Raji (cell line): ENCODE measurements around the gene PHACTR3.

Source experiments
- POLR2A ChIP-seq: IDR thresholded peaks from 2 replicates; pipeline ENCODE4 v1.6.1; 2011; ENCODE audit warnings: low read depth, low read length, control low read depth; ENCODE audit not compliant: insufficient read depth

The PHACTR3 gene

DNA sequence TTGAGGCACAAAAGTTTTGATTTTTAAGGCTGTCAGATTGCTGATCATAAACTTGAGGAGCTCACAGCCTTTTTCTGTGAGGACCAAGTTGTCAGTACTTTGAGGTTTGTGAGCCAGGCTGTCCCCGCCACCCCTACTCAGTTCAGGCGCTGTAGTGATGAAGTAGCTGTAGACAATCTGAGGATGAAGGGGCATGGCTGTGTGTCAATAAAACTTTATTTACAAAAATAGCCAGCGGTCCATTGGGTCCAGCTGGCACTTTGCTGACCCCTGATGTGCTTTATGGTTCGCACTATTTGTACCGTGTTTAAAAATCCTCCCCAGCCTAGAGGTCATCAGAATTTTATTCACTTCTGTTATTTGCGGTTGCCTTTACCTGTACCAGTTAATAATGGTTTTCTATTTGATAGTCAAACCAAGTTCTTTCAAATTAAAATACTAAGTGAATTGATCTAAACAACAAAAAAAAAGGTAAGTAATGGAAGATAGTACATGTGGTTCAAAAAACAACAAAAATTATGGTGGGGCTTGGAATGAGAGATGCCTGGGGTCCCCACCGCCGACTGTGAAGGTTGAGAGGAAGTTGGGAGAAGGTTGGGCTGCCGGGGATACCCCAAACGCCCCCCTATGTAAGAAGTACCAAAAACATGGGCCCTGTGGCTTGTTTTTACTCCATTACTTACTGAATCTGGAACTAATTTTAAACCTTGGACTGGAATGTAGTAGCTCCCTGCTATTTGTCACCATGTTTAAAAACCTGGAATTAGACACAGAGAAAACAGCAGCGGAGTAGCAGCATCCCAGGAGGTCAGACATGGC lies 205.5 kb downstream of the PHACTR3 start:
- no peak for TF ChIP-seq POLR2A

DNA sequence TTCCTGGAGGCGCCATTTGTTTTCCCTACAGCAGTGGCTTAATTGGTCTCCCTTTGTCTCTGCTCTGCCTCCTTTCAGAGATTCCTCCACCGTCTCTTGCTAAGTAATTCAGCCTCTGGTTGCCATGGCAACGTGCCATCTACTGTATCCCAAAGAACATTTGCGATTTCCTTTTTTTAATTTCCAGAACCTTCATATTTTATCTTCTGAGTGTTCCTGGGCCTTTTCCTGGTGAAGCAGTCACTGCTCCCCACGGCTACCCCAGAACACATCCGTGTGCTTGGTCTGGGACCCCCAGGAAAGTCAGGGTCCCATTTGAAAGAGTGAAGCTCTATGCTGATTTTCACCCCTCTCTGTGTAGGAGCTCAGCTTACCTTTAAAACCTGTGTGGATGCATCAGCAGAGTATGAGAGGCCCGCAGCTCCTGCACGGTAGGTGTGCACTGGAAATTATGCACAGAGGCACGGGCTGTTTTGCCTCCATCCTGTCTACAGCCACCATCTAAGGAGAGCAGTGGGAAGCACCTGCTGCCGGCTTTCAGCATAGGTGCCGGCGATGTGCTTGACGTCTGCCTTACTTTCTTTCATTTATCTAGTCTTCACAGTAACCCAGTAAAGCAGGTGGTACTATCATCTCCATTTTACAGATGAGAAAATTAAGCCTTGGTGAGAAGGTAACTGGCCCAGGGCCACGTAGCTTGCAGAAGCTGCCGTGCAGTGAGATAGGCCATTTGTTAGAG lies 206.3 kb downstream of the PHACTR3 start:
- no peak for TF ChIP-seq POLR2A

DNA sequence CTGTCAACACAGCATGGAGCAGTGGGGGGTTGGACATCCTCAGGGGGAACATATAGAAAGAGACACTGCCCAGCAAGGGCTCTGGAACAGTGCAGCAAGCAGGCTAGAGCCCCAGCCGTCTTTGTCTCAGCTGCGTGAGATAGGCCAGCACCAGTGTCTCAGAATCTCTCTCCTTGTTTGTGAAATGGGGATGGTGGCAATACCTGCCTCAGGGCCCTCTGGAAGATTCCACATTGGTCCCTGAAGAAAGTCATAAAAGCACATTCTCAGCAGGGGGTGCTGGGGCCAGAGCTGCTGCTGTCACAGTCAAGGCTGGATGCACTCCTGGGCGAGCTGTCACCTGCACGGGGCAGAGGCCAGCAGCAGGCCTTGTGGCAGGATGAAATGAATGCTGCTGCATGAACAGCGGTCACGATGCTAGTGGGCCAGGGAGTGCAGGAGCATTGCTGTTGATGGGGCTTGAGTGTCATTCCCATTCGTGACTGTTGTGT lies 207.4 kb downstream of the PHACTR3 start:
- TF ChIP-seq POLR2A: no peak

DNA sequence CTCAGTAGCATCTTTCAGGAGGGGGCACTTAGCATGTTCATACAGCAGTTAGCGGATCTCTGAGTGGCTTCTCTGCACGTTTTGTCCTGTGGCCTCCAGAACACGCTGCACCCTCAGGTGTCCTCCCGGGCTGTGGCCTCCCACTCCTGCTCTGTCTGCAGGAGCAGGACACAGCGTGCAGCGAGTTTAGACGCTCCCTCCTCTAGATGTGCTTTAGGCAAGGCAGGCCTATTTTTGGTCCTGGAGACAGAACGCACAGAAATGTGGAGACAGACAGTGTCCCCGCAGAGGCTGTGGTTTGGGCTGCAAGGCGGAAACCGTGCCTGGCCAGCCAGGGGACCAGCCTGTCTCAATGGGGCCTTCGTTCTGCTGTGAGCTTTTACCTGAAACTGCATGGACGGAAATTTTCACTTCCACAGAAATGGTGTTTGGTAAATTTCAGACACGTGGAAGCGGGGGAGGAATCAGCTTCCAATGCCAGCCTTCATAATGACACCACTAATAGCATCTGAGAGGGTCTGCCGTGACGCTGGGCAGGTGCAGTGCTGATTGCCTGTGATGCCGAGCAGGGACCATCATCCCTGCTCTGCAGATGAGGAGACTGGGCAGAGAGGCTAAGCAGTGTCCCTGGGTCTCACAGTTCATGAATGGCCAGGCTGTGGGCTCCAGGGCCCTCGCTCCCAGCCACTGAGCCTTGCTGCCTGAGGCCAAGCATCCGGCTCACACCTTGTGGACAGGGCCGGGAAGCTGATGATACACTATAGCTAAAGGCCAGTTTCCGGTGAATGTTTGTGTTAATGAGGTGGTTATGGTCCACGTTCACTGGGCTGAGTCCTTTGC lies 208.2 kb downstream of the PHACTR3 start:
- no peak for TF ChIP-seq POLR2A

DNA sequence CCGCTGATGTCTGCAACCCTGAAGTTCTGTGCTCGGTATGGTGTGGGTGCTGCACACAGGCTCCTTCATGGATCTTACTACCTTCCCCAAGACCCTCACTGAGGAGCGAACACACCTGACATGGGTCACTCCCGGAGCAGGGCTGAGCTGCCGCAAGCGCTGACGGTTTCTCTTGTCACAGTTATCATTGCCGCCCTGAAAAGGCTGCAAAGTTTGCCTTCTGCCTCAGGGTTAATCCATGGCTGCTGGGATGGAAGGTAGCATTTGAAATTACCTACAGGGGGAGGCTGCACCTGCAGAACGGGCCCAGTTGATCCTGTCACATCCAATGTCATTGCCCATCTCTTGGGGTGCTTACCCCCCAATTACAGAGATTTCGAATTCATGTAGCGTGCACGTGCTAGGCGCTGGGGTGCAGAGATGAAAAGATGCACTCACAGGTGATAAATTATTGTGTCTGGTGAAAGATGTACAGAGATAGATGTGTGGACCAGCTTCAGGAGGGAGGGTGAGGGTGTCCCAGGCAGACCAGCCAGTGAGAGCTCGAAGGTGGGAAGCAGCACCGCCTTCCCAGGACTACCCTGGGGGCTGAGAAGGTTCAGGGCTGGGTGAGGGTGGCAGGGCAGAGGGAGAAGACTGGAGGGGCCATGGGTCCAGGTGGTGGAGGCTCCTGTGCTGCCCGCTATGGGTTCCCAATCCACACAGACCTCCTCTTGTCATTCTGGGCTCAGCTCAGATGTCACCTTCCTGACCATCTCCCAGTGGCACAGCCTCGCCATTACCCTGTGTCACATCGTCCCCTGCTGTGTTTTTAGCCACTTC lies 209.0 kb downstream of the PHACTR3 start:
- TF ChIP-seq POLR2A: no peak

DNA sequence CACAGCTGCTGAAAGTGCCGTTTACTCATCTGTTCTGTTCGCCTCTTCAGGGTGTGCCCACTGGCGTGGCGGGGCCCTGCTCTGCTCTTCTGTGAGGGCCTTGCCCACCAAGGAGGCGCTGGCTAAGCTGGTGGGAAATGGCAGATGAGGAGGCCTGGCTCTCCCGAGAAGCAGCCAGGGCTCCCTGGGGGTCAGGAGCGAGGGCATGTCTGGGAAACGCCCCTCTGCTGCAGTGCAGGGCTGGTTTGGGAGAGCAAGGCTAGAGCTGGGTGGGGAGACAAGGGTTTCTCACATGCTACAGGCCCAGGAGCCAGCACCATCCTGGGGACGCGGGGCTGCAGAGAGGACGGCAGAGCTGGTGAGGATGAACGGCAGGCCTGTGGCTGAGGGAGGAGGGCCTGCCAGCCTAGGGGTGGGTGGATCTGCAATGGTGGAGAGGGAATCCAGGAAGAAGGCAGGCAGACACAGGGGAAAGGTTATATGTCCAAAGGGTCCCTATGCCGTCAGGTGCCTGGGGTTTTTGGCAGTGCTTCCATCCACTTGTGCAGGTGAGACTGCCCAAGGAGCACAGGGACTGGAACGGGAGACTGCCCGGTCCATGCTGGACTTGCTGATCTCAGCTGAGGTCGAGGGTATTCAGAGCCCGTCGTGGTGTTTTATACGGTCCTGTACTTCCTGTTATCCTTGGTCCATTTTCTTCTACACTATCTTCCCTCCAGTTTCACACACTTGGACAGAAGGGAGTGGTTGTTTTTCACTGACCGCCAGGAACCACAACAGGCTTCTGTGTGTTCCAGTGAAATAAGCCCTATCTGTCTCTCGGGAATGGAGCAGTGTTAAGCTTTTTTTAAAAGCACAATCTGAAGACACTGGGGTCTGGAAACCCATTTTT lies 209.9 kb downstream of the PHACTR3 start:
- no peak for TF ChIP-seq POLR2A

DNA sequence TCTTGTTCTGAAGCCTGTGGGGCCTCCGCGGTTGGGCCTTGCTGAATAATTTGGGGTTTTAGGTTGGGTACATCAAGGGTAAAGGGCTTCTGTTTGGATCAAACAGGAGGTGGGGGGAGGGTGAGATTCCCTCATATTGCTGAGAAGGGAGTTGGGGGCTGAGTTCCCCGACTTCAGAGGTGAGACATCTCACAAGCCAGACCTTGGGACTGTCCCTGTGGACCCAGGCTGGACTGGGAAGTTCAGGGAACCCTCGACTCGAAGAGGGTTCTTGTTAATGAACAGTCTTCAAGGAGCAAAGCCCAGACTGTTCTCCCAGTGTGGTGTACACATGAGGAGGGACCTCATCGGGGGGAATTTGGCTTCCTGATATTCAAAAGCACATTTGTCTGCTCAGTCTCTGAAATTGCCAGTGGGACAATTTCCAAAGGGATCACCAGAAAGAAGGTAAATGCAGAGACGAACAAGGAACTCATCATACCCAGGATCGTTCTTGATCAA lies 210.6 kb downstream of the PHACTR3 start:
- TF ChIP-seq POLR2A: no peak

DNA sequence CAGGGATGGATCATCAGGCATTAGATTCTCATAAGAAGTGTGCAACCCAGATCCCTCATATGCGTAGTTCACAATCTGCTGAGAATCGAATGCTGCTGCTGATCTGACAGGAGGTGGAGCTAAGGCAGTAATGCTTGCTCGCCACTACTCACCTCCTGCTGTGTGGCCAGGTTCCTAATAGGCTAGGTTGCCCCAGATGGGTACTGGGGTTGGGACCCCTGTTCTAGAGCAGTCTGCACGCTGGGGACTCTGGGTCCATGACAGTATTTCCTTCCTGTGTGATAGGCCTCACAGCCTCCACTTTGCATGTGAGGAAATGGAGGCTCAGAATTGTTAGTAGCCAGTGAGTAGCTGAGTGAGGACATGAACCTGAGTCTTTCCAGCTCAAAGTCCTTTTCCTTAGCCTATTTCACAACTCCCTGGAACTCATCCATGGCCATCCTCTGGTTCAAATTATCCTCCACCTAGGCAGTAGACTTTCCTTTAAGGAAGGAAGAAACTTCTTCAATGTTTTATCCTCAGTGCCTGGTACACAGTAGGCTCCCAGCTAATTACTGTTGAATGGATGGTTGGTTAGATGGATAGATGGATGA lies 211.9 kb downstream of the PHACTR3 start:
- no peak for TF ChIP-seq POLR2A

DNA sequence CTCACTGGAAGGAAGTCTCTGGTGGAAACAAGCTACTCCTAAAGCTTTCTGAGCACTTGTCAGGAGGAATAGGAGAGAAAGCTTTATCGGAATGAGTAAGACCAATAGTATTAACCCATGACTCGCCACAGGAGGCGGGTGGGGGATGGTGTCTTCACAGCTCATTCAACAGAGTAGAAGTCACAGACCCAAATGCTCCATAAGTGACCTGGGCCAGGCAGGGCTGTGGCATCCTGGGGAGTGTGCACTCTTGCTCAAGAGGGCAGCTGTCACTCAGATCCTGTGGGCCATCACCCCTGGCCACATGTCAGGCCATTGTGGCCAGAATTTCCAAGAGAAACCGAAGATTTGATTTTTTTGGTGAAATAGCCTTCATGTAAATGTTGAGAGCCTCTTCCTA lies 213.1 kb downstream of the PHACTR3 start:
- TF ChIP-seq POLR2A: no peak

DNA sequence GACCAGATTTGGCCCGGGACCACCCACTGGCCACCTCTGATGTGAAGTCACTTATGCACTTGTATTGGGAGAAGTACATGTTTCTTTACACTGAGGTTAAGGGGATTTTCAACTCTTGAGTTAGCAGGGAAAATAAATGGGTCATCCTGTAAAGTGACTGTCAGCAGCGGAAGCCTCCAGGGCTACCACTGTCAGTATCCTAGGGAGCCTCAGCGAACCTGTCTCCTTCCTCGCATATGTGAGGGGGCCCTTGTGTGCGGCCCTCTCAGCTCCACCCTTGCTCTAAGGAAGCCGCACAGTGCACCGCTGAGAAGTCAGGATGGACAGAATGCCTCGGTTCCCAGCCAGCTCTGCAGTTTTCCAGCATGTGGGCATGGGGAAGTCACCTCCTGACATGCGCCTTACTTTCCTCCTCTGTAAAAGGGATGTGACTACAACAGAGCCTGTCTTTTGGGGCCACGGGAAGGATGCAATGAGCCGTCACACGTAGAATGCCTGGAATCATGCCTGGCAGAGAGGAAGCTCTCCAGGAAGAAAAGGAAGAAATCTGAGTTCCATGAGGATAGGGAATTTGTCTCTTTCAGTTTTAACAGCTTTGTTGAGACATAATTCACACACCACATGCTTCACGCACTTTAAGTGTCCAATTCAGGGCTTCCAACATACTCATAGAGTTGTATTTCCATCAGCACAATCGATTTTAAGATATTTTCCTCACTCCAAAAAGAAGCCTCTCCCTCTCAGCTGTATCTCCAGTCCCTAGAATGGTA lies 213.7 kb downstream of the PHACTR3 start:
- no peak for TF ChIP-seq POLR2A

DNA sequence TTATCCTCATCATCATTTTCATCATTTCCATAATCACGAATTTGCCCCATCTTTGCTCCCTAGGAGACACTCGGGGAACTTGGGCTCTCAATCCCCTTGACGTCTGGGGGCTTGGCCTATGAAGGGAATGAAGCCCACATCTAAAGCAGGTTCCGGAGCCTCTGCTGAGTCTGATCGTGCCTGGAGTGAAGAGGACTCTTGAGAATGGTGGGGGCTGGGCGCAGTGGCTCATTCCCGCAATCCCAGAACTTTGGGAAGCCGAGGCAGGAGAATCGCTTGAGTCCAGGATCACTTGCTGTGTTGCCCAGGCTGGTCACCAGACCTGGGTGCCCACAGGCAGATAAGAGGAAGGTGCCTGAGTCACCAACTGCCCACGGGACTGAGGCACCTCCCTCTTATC lies 214.6 kb downstream of the PHACTR3 start:
- TF ChIP-seq POLR2A: no peak

DNA sequence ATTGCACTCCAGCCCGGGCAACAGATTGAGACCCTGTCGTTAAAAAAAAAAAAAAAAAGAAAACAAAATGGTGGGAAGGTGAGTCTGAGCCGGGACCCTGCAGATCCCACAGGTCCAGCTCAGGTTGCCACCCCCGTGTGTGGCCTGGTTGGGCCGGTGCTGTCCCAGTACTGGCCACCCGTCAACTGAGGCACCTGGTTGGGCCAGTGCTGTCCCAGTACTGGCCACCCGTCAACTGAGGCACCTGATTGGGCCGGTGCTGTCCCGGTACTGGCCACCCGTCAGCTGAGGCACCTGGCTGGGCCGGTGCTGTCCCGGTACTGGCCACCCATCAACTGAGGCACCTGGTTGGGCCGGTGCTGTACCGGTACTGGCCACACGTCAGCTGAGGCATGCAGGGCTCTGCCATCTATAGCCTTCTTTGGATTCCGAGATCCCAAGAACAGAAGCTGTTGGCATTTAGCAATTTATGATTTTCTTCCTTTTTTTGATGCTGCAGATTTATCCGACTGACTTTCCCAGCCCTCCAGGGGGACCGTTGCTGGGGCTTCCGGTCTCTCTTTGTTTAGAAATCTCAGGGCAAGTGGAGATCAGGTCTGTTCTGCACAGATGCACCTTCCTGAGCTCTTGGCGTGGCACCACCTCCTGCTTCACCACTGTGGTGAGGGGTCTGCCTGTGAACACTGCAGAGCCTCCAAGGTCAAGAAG lies 215.3 kb downstream of the PHACTR3 start:
- TF ChIP-seq POLR2A: no peak
